Gastrocnemius medialis (tissue), 4 donors: Measurements from ENCODE around the gene FAM78A. TPM values are rescaled to one million over a fixed set of nuclear protein-coding genes. Genes with fewer than 3 reads are reported as not detected.

Experiments used
- ATAC-seq, 2 donors: fragments of 150-250 bp; one replicate each; pipeline ENCODE4 v1.9.1; 2016
- DNase-seq, 2 donors: peaks; one replicate each; pipeline ENCODE4 v3.0.0-alpha.2; 2019
- H3K27ac ChIP-seq, 4 donors: fragments of 200-600 bp; sonication (generic); 1 replicate in 1 of 4; 2 replicates in 3 of 4; pipeline ENCODE4 v1.5.1; 2016 to 2018; ENCODE audit warnings: mild to moderate bottlenecking in 2 of 4, moderate library complexity in 1 of 4
- H3K27me3 ChIP-seq, 3 donors: fragments of 200-600 bp; sonication (generic) in 2 of 3; 1 replicate in 1 of 3; 2 replicates in 2 of 3; pipeline versions ENCODE4 v1.5.1 to v1.6.0; 2016 to 2019; ENCODE audit warnings: mild to moderate bottlenecking in 1 of 3, moderate library complexity in 1 of 3
- H3K36me3 ChIP-seq, 2 donors: fragments of 200-600 bp; sonication (generic) in 1 of 2; one replicate each; pipeline ENCODE4 v1.5.1; 2017 to 2018
- H3K4me1 ChIP-seq, 2 donors: fragments of 200-600 bp; sonication (generic) in 1 of 2; one replicate each; pipeline ENCODE4 v1.5.1; 2016 to 2017; ENCODE audit warnings: mild to moderate bottlenecking in 2 of 2
- H3K4me3 ChIP-seq, 4 donors: fragments of 200-600 bp; sonication (generic) in 3 of 4; 1 replicate in 1 of 4; 2 replicates in 3 of 4; pipeline ENCODE4 v1.5.1; 2016 to 2019; ENCODE audit warnings: mild to moderate bottlenecking in 2 of 4
- H3K9me3 ChIP-seq, 3 donors: fragments of 200-600 bp; sonication (generic) in 2 of 3; 1 replicate in 1 of 3; 2 replicates in 2 of 3; pipeline ENCODE4 v1.5.1; 2016 to 2019
- POLR2A ChIP-seq, 2 donors: fragments of 450-650 bp; IDR thresholded peaks; one replicate each; pipeline ENCODE4 v1.6.1; 2017; ENCODE audit warnings: antibody characterized with exemption in 2 of 2, mild to moderate bottlenecking in 2 of 2, moderate library complexity in 2 of 2
- in situ Hi-C, 4 donors: fragments of 200-750 bp; cut with MboI; loops; one replicate each; pipeline versions ENCODE4 v1.15.0 to v1.8.0; 2017; ENCODE audit warnings: low sequenced_read_pairs in 4 of 4
- intact Hi-C: fragments of 100-400 bp; cut with DNase I; formaldehyde crosslinking; loops from one replicate; pipeline ENCODE4 v1.15.1; 2023; ENCODE audit warnings: low total_unique reads
- total RNA-seq, 4 donors: library from RNA; depleted of rRNA; stranded (reverse); fragments of >200 nt; gene quantifications; one replicate each; pipeline versions ENCODE4 v1.1.0 to v1.2.3, GENCODE V29; 2016
- TF ChIP-seq, protein P1 (sequence below), 5 experiments: fragments of 450-650 bp in 3 of 5; fragments of 200-600 bp in 2 of 5; sonication (generic) in 2 of 5; IDR thresholded peaks in 4 of 5; conservative IDR thresholded peaks in 1 of 5; 1 replicate in 4 of 5; 2 replicates in 1 of 5; pipeline ENCODE4 v1.5.1; 2016 to 2019; ENCODE audit warnings: antibody characterized with exemption in 5 of 5, mild to moderate bottlenecking in 3 of 5, moderate library complexity in 3 of 5

Gene FAM78A
- total RNA-seq, 4 donors from 2014 or later: 3.6 to 16.0 (median 10.1) TPM

DNA sequence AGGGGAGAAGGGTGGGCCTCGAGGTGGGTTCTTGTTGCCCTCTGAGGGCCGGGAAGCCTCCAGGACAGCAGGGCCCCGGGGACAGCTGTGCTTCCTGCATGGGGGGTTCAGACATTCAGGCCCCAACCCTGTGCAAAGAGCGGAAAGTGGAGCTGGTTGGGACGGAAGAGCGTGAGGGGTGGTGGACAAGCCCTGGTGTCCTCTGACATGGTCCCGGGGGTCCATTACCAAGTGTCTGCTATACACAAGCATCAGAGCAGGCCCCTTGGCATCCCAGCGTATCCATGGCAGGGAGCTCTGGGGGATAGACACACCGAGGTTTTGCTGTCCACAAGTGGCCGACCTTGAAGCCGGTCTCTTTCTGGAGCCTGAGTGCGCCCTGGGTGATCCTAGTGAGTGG lies 22.5 kb upstream of the FAM78A start:
- DNase-seq: no peak
- intact Hi-C loops: loop anchor here (5.0 kb wide), 1 partner anchor 38 kb away; no protein-coding TSS in a partner anchor
- in situ Hi-C loops: no loop called here
- no peak overlapping the region for H3K4me3 ChIP-seq
- H3K9me3 ChIP-seq: no peaks in the 10 kb centered on the region
- H3K4me1 ChIP-seq: peaks cover 72 to 84% of the 10 kb centered on the region in 2 donors
- no peaks in the 10 kb centered on the region for H3K27me3 ChIP-seq
- ATAC-seq: no peak
- peak overlapping the region; percentile 96 to 100 (median 98) for H3K27ac ChIP-seq
- H3K36me3 ChIP-seq: no peaks in the 10 kb centered on the region
- TF ChIP-seq, protein P1, sequence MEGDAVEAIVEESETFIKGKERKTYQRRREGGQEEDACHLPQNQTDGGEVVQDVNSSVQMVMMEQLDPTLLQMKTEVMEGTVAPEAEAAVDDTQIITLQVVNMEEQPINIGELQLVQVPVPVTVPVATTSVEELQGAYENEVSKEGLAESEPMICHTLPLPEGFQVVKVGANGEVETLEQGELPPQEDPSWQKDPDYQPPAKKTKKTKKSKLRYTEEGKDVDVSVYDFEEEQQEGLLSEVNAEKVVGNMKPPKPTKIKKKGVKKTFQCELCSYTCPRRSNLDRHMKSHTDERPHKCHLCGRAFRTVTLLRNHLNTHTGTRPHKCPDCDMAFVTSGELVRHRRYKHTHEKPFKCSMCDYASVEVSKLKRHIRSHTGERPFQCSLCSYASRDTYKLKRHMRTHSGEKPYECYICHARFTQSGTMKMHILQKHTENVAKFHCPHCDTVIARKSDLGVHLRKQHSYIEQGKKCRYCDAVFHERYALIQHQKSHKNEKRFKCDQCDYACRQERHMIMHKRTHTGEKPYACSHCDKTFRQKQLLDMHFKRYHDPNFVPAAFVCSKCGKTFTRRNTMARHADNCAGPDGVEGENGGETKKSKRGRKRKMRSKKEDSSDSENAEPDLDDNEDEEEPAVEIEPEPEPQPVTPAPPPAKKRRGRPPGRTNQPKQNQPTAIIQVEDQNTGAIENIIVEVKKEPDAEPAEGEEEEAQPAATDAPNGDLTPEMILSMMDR (IDR thresholded peaks at IDR 0.05 in 4 of 5, conservative IDR thresholded peaks at IDR 0.05 in 1 of 5): no peak
- no peak for TF ChIP-seq POLR2A (IDR thresholded peaks at IDR 0.05)

DNA sequence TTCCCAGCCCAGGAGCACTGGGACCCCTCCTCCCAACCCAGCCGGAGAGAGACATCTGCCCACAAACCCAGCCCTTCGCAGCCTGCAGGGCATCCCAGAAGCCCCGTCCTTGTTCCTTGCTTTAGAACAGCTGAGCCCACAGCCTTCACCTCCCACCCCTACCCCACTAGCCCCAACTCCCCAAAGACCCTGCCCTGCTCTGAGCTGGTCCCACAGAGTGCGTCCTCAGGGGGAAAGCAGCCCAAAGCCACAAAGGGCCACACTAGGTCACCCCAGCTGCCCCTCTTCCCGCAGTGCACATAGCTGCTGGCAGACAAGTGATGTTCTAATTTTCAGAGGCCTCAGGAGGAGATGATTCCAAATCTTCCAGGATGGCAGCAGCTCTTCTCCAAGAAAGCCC lies 22.0 kb upstream of the FAM78A start:
- ATAC-seq (no peak), DNase-seq (no peak)
- Histone ChIP-seq H3K4me1 (peaks cover 70 to 86% of the 10 kb centered on the region in 2 donors), H3K9me3 (no peaks in the 10 kb centered on the region), H3K27ac (peak overlapping the region; percentile 96 to 100 (median 98)), H3K36me3 (no peaks in the 10 kb centered on the region), H3K4me3 (no peak overlapping the region), H3K27me3 (no peaks in the 10 kb centered on the region)
- TF ChIP-seq, protein P1 (IDR thresholded peaks at IDR 0.05 in 4 of 5, conservative IDR thresholded peaks at IDR 0.05 in 1 of 5): no peak
- TF ChIP-seq POLR2A (IDR thresholded peaks at IDR 0.05): no peak
- intact Hi-C loops (loop anchor here (5.0 kb wide), 1 partner anchor 39 kb away; no protein-coding TSS in a partner anchor), in situ Hi-C loops (no loop called here)

DNA sequence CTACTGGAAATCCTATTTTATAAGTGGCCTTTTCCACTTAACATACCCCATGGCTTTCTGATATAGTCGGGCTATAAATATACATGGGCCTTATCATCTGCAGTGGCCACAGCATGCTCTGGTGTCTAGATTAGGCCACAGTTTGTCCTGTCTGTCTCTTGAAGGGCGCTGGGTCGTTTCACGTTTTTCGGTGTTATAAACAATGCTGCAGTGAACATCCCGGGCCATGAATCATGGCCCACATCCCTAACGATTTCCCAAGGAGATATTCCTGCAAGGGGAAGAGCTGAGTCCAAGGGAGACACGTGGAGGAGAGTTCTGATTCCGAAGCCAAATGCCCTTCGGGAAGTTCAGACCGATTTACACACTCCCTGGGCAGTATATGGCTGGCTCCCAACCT lies 21.6 kb upstream of the FAM78A start:
- intact Hi-C loops (loop anchor here (5.0 kb wide), 1 partner anchor 39 kb away; no protein-coding TSS in a partner anchor), in situ Hi-C loops (no loop called here)
- peak in 1 of 2 donors; percentile 81 for DNase-seq
- H3K27ac ChIP-seq: peak overlapping the region; percentile 96 to 100 (median 98)
- no peak overlapping the region for H3K4me3 ChIP-seq
- TF ChIP-seq POLR2A (IDR thresholded peaks at IDR 0.05): no peak
- TF ChIP-seq, protein P1 (IDR thresholded peaks at IDR 0.05 in 4 of 5, conservative IDR thresholded peaks at IDR 0.05 in 1 of 5): no peak
- no peaks in the 10 kb centered on the region for H3K27me3 ChIP-seq
- ATAC-seq: peak; percentile 59 to 64
- H3K36me3 ChIP-seq: no peaks in the 10 kb centered on the region
- H3K4me1 ChIP-seq: peaks cover 71 to 85% of the 10 kb centered on the region in 2 donors
- H3K9me3 ChIP-seq: no peaks in the 10 kb centered on the region

DNA sequence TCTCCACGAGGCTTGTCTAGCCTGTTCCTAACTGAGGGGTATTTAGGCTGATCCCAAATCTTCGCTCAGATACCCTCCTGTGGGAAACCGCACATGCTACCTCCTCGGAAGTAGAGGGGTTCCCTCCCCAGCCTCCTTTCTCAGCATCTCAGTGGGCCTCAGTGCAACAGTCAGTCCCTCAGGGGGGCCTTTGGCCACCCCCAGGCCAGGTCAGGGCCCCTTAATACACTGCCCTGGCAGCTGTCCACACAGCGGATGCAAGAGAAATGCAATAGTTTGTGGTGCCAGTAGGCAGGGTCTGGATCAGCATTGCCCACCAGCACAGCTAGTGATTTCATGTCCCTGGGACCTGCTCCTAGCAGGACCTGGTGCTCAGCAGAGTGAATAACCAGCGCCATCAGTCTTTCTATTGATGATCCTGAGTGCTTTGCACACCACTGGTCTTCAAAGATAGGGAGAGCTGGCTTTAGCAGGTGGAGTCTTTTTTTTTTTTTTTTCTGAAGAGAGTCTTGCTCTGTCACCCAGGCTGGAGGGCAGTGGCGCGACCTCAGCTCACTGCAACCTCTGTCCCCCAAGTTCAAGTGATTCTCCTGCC lies 20.7 kb upstream of the FAM78A start:
- intact Hi-C loops: loop anchor here (5.0 kb wide), 1 partner anchor 40 kb away; no protein-coding TSS in a partner anchor
- H3K36me3 ChIP-seq: no peaks in the 10 kb centered on the region
- DNase-seq (no peak), ATAC-seq (no peak)
- no peaks in the 10 kb centered on the region for H3K27me3 ChIP-seq
- H3K27ac ChIP-seq: peak overlapping the region; percentile 96 to 100 (median 98)
- H3K4me1 ChIP-seq: peaks cover 70 to 84% of the 10 kb centered on the region in 2 donors
- in situ Hi-C loops: no loop called here
- no peak for TF ChIP-seq POLR2A (IDR thresholded peaks at IDR 0.05)
- H3K9me3 ChIP-seq: no peaks in the 10 kb centered on the region
- no peak overlapping the region for H3K4me3 ChIP-seq

DNA sequence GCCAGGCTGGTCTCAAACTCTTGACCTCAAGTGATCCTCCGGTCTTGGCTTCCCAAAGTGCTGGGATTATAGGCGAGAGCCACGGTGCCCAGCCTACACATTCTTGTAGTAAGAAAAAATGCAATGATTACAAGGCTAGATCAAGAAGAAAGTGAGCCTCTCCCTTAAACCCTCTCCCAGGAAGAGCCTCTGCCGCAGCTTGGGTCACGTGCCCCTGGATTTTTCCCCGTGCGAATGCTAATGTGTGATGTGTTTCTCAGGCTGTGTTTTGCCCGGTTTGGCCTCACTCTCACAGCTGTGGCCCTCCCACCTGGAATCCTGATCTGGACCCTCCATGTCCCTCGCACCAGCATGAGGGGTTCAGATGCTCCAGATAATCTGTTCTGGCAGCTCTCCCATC lies 20.1 kb upstream of the FAM78A start:
- intact Hi-C loops: loop anchor here (5.0 kb wide), 1 partner anchor 41 kb away; no protein-coding TSS in a partner anchor

More for the DNA sequence above, 20.1 kb upstream of the FAM78A start:
- H3K27me3 ChIP-seq: no peaks in the 10 kb centered on the region
- H3K36me3 ChIP-seq: no peaks in the 10 kb centered on the region
- no peaks in the 10 kb centered on the region for H3K9me3 ChIP-seq
- peak overlapping the region; percentile 96 to 100 (median 98) for H3K27ac ChIP-seq
- H3K4me3 ChIP-seq: no peak overlapping the region
- DNase-seq (no peak), ATAC-seq (no peak)
- H3K4me1 ChIP-seq: peaks cover 74 to 87% of the 10 kb centered on the region in 2 donors
- in situ Hi-C loops: no loop called here
- TF ChIP-seq, protein P1 (IDR thresholded peaks at IDR 0.05 in 4 of 5, conservative IDR thresholded peaks at IDR 0.05 in 1 of 5): no peak
- no peak for TF ChIP-seq POLR2A (IDR thresholded peaks at IDR 0.05)
